HCT116 (cell line): ENCODE data around the gene PHF20. TPM values are rescaled to one million over a fixed set of nuclear protein-coding genes. Genes with fewer than 3 reads are reported as not detected.

Experiments
- ATAC-seq: fragments of 200-7000 bp; cut with Tn5 transposase; 2 replicates; pipeline ENCODE4 v1.9.1; 2020; ENCODE audit warnings: mild to moderate bottlenecking, moderate library complexity
- BruUV-seq: library from RNA; stranded (reverse); fragments of 400-500 nt; replicated peaks from 2 replicates; lab custom pipeline; 2021; lab: Mats Ljungman, UMichigan
- CTCF ChIA-PET: fragments of 300-600 bp; sonication (Branson Sonifier 250); formaldehyde crosslinking; loops from one replicate; lab custom pipeline; 2021; ENCODE audit warnings: antibody characterized with exemption; lab: Charles Lee
- POLR2A ChIA-PET: fragments of 300-600, 350-600 bp; sonication (Branson Sonifier 250); formaldehyde crosslinking; loops from one replicate; lab custom pipeline; 2021; ENCODE audit warnings: antibody characterized with exemption; lab: Charles Lee
- RAD21 ChIA-PET, 2 experiments: fragments of 300-600 bp; sonication (Branson Sonifier 250); formaldehyde crosslinking; loops; one replicate each; lab custom pipeline; 2023; ENCODE audit warnings: low total read pairs in 2 of 2; ENCODE audit not compliant: uncharacterized antibody in 2 of 2, unreplicated experiment in 2 of 2, low non-redundant PET in 1 of 2; lab: Charles Lee
- DNase-seq: peaks from one replicate; pipeline ENCODE4 v3.0.0-alpha.2; 2010; ENCODE audit warnings: low read depth, low spot score
- H2AFZ ChIP-seq: fragments of 200-600 bp; shearing (Covaris generic), sonication (generic); 2 replicates; pipeline ENCODE4 v1.6.1; 2017; ENCODE audit warnings: low read depth, mixed run types, mixed read lengths, antibody characterized with exemption, low read length; ENCODE audit not compliant: poor library complexity, severe bottlenecking
- H3K27ac ChIP-seq: 2 replicates; pipeline ENCODE4 v1.5.1; 2012; ENCODE audit warnings: low read depth, low read length
- H3K27me3 ChIP-seq: fragments of 200-600 bp; sonication (generic); 2 replicates; pipeline ENCODE4 v1.6.1; 2016; ENCODE audit warnings: mixed run types, low read length, mixed read lengths; ENCODE audit not compliant: insufficient read depth
- H3K36me3 ChIP-seq, 2 experiments: fragments of 200-500 bp in 1 of 2; fragments of 200-600 bp in 1 of 2; sonication (Bioruptor generic) in 1 of 2; sonication (generic) in 1 of 2; 2 replicates each; pipeline versions ENCODE4 v1.5.1 to v1.6.1; 2014 to 2016; ENCODE audit warnings: low read length in 2 of 2, inconsistent platforms in 1 of 2, mixed read lengths in 1 of 2, mixed run types in 1 of 2; ENCODE audit not compliant: insufficient read depth in 2 of 2, control insufficient read depth in 1 of 2
- H3K4me1 ChIP-seq, 2 experiments: fragments of 200-600 bp in 1 of 2; sonication (generic) in 1 of 2; 2 replicates each; pipeline versions ENCODE4 v1.5.1 to v1.6.1; 2012 to 2017; ENCODE audit warnings: low read length in 2 of 2, inconsistent platforms in 1 of 2, mild to moderate bottlenecking in 1 of 2, mixed read lengths in 1 of 2, mixed run types in 1 of 2, moderate library complexity in 1 of 2; ENCODE audit not compliant: insufficient read depth in 2 of 2, control insufficient read depth in 1 of 2
- H3K4me2 ChIP-seq: fragments of 200-600 bp; sonication (generic); 2 replicates; pipeline ENCODE4 v1.6.1; 2017; ENCODE audit warnings: mixed run types, low read length, mixed read lengths
- H3K4me3 ChIP-seq, 2 experiments: fragments of 200-600 bp in 1 of 2; sonication (generic) in 1 of 2; replicated peaks in 1 of 2; 2 replicates each; pipeline ENCODE4 v1.5.1; 2011 to 2016; ENCODE audit warnings: low read length in 2 of 2, control low read depth in 1 of 2, low read depth in 1 of 2, mild to moderate bottlenecking in 1 of 2, mixed read lengths in 1 of 2, mixed run types in 1 of 2
- H3K79me2 ChIP-seq: fragments of 200-600 bp; sonication (generic); 2 replicates; pipeline ENCODE4 v1.6.1; 2017; ENCODE audit warnings: mild to moderate bottlenecking, mixed run types, low read length, moderate library complexity, mixed read lengths; ENCODE audit not compliant: insufficient read depth
- H3K9ac ChIP-seq: fragments of 200-600 bp; sonication (generic); 2 replicates; pipeline ENCODE4 v1.6.1; 2016; ENCODE audit warnings: low read length, mixed read lengths
- H3K9me2 ChIP-seq: fragments of 200-600 bp; sonication (generic), shearing (Covaris generic); 2 replicates; pipeline ENCODE4 v1.6.1; 2017; ENCODE audit warnings: mixed run types, mild to moderate bottlenecking, moderate library complexity; ENCODE audit not compliant: insufficient read depth
- H3K9me3 ChIP-seq, 2 experiments: fragments of 200-500 bp in 1 of 2; fragments of 200-600 bp in 1 of 2; sonication (Bioruptor generic) in 1 of 2; sonication (generic) in 1 of 2; 2 replicates each; pipeline ENCODE4 v1.6.1; 2014 to 2017; ENCODE audit warnings: low read length in 2 of 2, mixed read lengths in 2 of 2, inconsistent platforms in 1 of 2, low read depth in 1 of 2, mild to moderate bottlenecking in 1 of 2, mixed run types in 1 of 2, moderate library complexity in 1 of 2; ENCODE audit not compliant: control insufficient read depth in 1 of 2, insufficient read depth in 1 of 2
- H4K20me1 ChIP-seq: fragments of 200-600 bp; sonication (generic), shearing (Covaris generic); 2 replicates; pipeline ENCODE4 v1.6.1; 2017; ENCODE audit warnings: mixed run types, mild to moderate bottlenecking, moderate library complexity; ENCODE audit not compliant: insufficient read depth
- CBX3 ChIP-seq: IDR thresholded peaks from 2 replicates; pipeline ENCODE4 v1.6.1; 2012; ENCODE audit warnings: low read depth
- CEBPB ChIP-seq: IDR thresholded peaks from 2 replicates; pipeline ENCODE4 v1.6.1; 2012; ENCODE audit warnings: low read depth
- EGR1 ChIP-seq: IDR thresholded peaks from 2 replicates; pipeline ENCODE4 v1.6.1; 2012; ENCODE audit warnings: low read depth
- ELF1 ChIP-seq: IDR thresholded peaks from 2 replicates; pipeline ENCODE4 v1.6.1; 2012; ENCODE audit warnings: low read depth, borderline replicate concordance
- EZH2 ChIP-seq: fragments of 200-600 bp; sonication (generic); IDR thresholded peaks from 2 replicates; pipeline ENCODE4 v1.6.1; 2017; ENCODE audit warnings: antibody characterized with exemption, mixed run types
- EZH2phosphoT487 ChIP-seq: fragments of 200-600 bp; IDR thresholded peaks from 2 replicates; pipeline ENCODE4 v1.6.1; 2018; ENCODE audit warnings: antibody characterized with exemption, borderline replicate concordance
- FOSL1 ChIP-seq: IDR thresholded peaks from 2 replicates; pipeline ENCODE4 v1.6.1; 2012; ENCODE audit warnings: low read depth
- RAD21 ChIP-seq: IDR thresholded peaks from 2 replicates; pipeline ENCODE4 v1.6.1; 2012; ENCODE audit warnings: low read depth, mild to moderate bottlenecking
- SIN3A ChIP-seq: IDR thresholded peaks from 2 replicates; pipeline ENCODE4 v1.6.1; 2012; ENCODE audit warnings: low read depth
- SRF ChIP-seq: IDR thresholded peaks from 2 replicates; pipeline ENCODE4 v1.6.1; 2012; ENCODE audit warnings: low read depth
- YY1 ChIP-seq: IDR thresholded peaks from 2 replicates; pipeline ENCODE4 v1.6.1; 2011; ENCODE audit warnings: low read length, low read depth, moderate library complexity, mild to moderate bottlenecking; ENCODE audit not compliant: insufficient replicate concordance; ENCODE audit errors: extremely low read depth
- intact Hi-C: fragments of 100-400 bp; cut with micrococcal nuclease; formaldehyde crosslinking; loops from 2 replicates; pipeline ENCODE4 v1.10.0; 2022
- total RNA-seq: library from RNA; stranded (reverse); gene quantifications from one replicate; pipeline ENCODE4 v1.2.1, GENCODE V29; 2021; ENCODE audit not compliant: unreplicated experiment
- TF ChIP-seq, protein P1 (sequence below), 3 experiments: fragments of 200-600 bp in 1 of 3; sonication (generic) in 1 of 3; IDR thresholded peaks in 2 of 3; conservative IDR thresholded peaks in 1 of 3; 2 replicates each; pipeline ENCODE4 v1.5.1; 2012 to 2017; ENCODE audit warnings: low read depth in 2 of 3, low read length in 2 of 3, antibody characterized with exemption in 1 of 3, borderline replicate concordance in 1 of 3, control low read depth in 1 of 3, mild to moderate bottlenecking in 1 of 3, mixed read lengths in 1 of 3, mixed run types in 1 of 3, moderate library complexity in 1 of 3; ENCODE audit not compliant: insufficient read depth in 1 of 3
- TF ChIP-seq, protein P2 (sequence below): IDR thresholded peaks from 2 replicates; pipeline ENCODE4 v1.6.1; 2012
- TF ChIP-seq, protein P3 (sequence below): IDR thresholded peaks from 2 replicates; pipeline ENCODE4 v1.6.1; 2012; ENCODE audit warnings: low read depth
- TF ChIP-seq, protein P4 (sequence below): IDR thresholded peaks from 2 replicates; pipeline ENCODE4 v1.6.1; 2012
- TF ChIP-seq, protein P5 (sequence below): IDR thresholded peaks from 2 replicates; pipeline ENCODE4 v1.6.1; 2011; ENCODE audit warnings: mild to moderate bottlenecking, low read length, moderate library complexity; ENCODE audit not compliant: insufficient replicate concordance; ENCODE audit errors: extremely low read depth

PHF20 gene
- total RNA-seq, 1 experiment from 2014 or later, result 40.8 TPM

DNA sequence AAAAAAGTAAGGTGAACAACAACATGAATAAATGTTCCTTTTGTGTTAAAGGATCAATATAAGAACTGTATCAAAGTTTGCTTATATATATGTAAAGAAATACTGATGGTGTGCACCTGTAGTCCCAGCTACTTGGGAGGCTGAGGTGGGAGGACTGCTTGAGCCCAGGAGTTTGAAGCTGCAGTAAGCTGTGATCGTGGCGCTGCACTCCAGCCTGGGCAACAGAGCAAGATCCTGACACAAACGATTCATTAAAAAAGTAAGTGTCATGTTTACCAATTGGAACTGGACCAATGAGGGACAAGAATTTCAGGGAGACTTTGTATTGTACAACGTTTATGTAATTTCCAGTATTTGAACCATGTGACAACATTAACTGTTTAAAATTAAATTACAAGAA is 5.0 kb upstream of the PHF20 start (continued):
- TF ChIP-seq, protein P1, sequence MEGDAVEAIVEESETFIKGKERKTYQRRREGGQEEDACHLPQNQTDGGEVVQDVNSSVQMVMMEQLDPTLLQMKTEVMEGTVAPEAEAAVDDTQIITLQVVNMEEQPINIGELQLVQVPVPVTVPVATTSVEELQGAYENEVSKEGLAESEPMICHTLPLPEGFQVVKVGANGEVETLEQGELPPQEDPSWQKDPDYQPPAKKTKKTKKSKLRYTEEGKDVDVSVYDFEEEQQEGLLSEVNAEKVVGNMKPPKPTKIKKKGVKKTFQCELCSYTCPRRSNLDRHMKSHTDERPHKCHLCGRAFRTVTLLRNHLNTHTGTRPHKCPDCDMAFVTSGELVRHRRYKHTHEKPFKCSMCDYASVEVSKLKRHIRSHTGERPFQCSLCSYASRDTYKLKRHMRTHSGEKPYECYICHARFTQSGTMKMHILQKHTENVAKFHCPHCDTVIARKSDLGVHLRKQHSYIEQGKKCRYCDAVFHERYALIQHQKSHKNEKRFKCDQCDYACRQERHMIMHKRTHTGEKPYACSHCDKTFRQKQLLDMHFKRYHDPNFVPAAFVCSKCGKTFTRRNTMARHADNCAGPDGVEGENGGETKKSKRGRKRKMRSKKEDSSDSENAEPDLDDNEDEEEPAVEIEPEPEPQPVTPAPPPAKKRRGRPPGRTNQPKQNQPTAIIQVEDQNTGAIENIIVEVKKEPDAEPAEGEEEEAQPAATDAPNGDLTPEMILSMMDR (IDR thresholded peaks at IDR 0.05 in 2 of 3, conservative IDR thresholded peaks at IDR 0.05 in 1 of 3; ENCODE audit: borderline replicate concordance in 1 of 3, insufficient read depth in 1 of 3, low read depth in 2 of 3, low read length in 2 of 3), result no peak
- TF ChIP-seq EZH2 (no peak), FOSL1 (no peak), EZH2phosphoT487 (no peak), SRF (no peak), CBX3 (no peak)

DNA sequence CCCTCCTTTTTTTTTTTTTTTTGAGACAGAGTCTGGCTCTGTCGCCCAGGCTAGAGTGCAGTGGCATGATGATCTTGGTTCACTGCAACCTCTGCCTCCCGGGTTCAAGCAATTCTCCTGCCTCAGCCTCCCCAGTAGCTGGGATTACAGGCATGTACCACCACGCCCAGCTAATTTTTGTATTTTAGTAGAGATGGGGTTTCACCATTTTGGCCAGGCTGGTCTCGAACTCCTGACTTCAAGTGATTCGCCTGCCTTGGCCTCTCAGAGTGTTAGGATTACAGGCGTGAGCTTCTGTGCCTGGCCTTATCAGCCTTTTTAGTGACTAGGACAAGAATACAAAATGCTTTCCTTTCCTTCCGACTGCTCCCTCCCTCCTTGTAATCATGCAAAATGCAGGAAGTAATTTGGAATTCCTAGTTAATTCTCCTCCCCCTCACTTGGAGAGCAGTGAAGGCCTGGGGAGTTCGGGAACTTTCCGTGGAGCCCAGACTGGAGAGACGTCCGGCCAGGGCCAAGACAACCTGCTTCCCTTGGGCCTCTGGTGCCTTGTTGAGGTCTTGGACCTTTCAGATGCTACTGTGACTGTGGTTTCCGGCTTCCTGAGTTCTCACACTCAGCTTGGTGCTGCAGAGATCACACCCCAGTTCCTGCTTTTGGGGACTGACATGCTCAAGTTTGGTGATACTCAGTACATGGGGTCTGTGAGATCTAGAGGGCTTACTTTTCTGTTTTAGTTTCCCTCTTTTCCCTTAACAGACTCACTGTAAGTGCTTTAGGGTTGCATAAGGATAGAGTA is 3.9 kb upstream of the PHF20 start:
- no peaks in the 10 kb centered on the region for H3K27me3 ChIP-seq
- H3K4me1 ChIP-seq, result peaks cover 11 to 28% of the 10 kb centered on the region in 2 experiments
- no peak overlapping the region for H3K27ac ChIP-seq

More for the DNA sequence above, 3.9 kb upstream of the PHF20 start:
- ChIA-PET POLR2A (interaction anchor here (5.0 kb wide), 1 partner anchor 25 kb away, joined by 58 read pairs; the partner anchor contains the start of gene RBM39), RAD21 (interaction anchor here in 1 of 2 experiments (0.7 kb wide), 1 partner anchor 83 kb away, joined by 4 read pairs; no protein-coding TSS in a partner anchor), CTCF (no interaction called here)
- Histone ChIP-seq H4K20me1 (no peaks in the 10 kb centered on the region), H3K9ac (no peak overlapping the region), H3K79me2 (peaks cover 8% of the 10 kb centered on the region), H3K9me2 (no peaks in the 10 kb centered on the region), H3K4me3 (no peak overlapping the region), H3K4me2 (no peak overlapping the region), H3K36me3 (no peaks in the 10 kb centered on the region), H3K9me3 (no peaks in the 10 kb centered on the region), H2AFZ (peak overlapping the region; percentile 18)
- no peak for ATAC-seq
- no peak for DNase-seq
- intact Hi-C loops, result no loop called here
- TF ChIP-seq FOSL1 (no peak), EGR1 (no peak), CEBPB (no peak), EZH2 (no peak), YY1 (no peak), RAD21 (no peak), EZH2phosphoT487 (no peak), ELF1 (no peak), SIN3A (no peak)
- TF ChIP-seq, protein P2, sequence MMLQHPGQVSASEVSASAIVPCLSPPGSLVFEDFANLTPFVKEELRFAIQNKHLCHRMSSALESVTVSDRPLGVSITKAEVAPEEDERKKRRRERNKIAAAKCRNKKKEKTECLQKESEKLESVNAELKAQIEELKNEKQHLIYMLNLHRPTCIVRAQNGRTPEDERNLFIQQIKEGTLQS, result no peak
- TF ChIP-seq, protein P3, sequence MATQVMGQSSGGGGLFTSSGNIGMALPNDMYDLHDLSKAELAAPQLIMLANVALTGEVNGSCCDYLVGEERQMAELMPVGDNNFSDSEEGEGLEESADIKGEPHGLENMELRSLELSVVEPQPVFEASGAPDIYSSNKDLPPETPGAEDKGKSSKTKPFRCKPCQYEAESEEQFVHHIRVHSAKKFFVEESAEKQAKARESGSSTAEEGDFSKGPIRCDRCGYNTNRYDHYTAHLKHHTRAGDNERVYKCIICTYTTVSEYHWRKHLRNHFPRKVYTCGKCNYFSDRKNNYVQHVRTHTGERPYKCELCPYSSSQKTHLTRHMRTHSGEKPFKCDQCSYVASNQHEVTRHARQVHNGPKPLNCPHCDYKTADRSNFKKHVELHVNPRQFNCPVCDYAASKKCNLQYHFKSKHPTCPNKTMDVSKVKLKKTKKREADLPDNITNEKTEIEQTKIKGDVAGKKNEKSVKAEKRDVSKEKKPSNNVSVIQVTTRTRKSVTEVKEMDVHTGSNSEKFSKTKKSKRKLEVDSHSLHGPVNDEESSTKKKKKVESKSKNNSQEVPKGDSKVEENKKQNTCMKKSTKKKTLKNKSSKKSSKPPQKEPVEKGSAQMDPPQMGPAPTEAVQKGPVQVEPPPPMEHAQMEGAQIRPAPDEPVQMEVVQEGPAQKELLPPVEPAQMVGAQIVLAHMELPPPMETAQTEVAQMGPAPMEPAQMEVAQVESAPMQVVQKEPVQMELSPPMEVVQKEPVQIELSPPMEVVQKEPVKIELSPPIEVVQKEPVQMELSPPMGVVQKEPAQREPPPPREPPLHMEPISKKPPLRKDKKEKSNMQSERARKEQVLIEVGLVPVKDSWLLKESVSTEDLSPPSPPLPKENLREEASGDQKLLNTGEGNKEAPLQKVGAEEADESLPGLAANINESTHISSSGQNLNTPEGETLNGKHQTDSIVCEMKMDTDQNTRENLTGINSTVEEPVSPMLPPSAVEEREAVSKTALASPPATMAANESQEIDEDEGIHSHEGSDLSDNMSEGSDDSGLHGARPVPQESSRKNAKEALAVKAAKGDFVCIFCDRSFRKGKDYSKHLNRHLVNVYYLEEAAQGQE, result no peak
- TF ChIP-seq, protein P4, sequence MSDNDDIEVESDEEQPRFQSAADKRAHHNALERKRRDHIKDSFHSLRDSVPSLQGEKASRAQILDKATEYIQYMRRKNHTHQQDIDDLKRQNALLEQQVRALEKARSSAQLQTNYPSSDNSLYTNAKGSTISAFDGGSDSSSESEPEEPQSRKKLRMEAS, result no peak
- TF ChIP-seq, protein P5, sequence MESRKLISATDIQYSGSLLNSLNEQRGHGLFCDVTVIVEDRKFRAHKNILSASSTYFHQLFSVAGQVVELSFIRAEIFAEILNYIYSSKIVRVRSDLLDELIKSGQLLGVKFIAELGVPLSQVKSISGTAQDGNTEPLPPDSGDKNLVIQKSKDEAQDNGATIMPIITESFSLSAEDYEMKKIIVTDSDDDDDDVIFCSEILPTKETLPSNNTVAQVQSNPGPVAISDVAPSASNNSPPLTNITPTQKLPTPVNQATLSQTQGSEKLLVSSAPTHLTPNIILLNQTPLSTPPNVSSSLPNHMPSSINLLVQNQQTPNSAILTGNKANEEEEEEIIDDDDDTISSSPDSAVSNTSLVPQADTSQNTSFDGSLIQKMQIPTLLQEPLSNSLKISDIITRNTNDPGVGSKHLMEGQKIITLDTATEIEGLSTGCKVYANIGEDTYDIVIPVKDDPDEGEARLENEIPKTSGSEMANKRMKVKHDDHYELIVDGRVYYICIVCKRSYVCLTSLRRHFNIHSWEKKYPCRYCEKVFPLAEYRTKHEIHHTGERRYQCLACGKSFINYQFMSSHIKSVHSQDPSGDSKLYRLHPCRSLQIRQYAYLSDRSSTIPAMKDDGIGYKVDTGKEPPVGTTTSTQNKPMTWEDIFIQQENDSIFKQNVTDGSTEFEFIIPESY, result no peak
- BruUV-seq, result no TSS peak
